Muscle of back (tissue), 11 donors: ENCODE data around the gene CD33. TPM values are rescaled to one million over a fixed set of nuclear protein-coding genes. Genes with fewer than 3 reads are reported as not detected.

Experiments
- DNase-seq, 3 donors: peaks; one replicate each; pipeline versions ENCODE4 v3.0.0 to v3.0.0-alpha.2; 2013
- polyA plus RNA-seq, 10 donors: library from polyadenylated mRNA; unstranded; fragments of 120-200 nt; gene quantifications; one replicate each; pipeline ENCODE4 v1.2.1, GENCODE V29; 2013; ENCODE audit not compliant: insufficient read length in 10 of 10

The CD33 gene
- polyA plus RNA-seq, 10 donors, result 2.1 to 4.5 (median 2.9) TPM

DNA sequence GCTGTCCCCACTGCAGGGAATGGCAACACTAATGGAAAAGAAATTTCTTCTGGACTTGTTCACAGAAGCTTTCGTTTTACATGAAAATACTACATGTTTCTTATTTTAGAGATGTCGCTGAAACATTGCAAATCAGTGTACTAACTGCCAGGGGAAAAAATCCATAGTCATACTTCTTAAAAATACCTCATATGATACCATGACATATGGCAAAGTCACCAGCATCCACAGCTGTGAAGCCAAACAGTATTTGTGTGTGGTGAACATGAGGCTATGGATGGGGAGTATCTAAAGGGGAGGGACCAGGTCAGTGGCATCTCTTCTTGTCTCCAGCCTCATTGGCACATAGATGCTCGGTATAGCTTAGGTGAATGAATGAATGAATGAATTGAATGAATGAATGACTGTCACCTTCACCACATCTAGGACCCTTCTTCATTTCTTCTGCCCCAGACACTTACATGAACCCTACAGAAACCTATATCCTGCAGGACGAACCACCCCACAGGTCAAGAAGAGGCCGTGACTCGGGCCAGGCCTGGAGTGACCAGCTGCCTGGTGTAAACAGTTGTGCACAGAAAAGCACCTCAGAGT lies 14.6 kb upstream of the CD33 start:
- no peak for DNase-seq

DNA sequence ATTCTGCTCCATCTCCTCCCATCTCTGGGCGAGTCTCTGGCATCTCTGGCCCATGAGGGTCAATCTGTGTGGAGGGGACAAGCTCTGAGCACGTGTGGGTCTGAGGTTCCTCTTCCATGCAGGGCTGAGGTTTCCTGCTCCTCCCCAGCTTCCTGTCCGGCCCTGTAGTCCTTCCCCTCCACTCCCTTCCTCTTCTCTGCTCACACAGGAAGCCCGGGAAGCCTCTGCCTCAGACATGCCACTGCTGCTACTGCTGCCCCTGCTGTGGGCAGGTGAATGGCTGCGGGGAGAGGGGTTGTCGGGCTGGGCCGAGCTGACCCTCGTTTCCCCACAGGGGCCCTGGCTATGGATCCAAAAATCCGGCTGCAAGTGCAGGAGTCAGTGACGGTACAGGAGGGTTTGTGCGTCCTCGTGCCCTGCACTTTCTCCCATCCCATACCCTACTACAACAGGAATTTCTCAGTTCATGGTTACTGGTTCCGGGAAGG lies 14.0 kb upstream of the CD33 start:
- DNase-seq, result peak in 1 of 3 donors; percentile 17

DNA sequence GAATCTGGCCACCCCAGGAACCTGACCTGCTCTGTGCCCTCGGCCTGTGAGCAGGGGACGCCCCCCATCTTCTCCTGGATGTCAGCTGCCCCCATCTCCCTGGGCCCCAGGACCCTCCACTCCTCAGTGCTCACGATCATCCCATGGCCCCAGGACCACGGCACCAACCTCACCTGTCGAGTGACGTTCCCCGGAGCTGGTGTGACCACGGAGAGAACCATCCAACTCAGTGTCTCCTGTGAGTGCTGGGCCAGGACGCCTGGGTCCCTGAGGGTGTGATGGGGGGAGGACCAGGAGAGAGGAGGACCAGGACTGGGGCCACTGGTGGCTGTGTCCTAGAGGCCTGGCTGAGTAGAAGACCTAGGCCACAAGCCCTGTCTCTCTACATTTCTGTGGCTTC lies 13.0 kb upstream of the CD33 start:
- no peak for DNase-seq

DNA sequence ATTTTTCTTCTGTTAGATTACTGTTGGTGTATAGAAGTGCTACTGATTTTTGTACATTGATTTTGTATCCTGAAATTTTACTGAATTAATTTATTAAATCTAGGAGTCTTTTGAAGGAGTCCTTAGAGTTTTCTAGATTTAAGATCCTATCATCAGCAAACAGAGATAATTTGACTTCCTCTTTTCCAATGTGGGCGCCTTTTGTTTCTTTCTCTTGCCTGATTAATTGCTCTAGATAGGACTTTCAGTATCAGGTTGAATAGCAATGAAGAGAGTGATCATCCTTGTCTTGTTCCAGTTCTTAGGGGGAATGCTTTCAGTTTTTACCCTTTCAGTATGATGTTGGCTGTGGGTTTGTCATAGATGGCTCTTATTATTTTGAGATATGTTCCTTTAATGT lies 5.6 kb upstream of the CD33 start:
- no peak for DNase-seq

DNA sequence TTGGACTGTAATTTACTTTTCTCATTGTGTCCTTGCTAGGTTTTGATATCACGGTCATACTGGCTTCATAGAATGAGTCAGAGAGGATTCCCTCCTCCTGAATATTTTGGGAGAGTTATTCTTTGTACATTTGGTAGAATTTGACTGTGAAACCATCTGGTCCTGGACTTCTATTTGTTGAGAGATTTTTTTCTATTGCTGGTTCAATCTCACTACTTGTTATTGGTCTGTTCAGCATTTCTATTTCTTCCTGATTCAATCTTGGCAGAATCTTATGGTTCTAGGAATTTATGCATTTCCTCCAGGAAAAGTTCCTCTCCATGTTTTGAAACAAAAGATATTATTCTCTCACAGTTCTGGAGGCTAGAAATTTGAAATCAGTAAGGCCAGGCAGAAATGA lies 4.9 kb upstream of the CD33 start:
- no peak for DNase-seq

DNA sequence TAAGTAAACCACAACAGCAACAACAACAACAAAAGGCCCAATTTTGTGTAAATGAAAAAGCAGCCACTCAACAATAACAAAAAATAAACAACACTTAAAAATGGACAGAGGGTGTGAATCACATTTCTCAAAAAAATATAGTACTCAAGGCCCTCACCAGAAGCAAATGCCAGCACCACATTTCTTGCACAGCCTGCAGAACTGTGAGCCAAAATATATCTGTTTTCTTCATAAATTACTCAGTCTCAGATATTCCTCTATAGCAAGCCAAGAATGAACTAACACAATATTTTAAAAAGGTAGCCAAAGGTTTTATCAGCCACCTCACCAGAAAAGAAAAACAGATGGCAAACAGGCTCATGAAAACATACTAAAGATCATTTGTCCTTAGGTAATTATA lies 3.9 kb upstream of the CD33 start:
- DNase-seq, result no peak

DNA sequence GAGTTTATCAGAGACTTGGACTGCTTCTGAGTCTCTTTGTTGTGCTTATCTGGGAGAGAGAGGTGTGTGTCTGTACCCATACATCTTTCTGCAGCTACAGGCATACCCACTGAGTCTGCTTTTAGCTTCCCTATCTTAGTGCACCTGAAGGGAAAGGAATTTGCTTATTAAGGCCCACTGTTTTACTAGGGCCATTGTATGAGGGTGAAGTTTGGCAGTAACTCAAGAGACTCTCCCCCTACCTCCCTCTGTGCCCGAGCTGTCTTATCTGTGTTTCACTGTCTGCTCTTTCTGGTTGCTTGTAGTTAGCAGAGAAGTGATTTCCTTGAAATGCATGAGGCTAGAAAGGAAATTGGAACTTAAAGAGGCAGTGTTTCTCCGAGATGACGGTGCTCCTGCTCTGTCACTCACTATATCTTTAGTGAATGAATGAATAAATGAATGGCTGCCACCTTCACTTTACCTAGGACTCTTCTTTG lies 678 bp upstream of the CD33 start:
- no peak for DNase-seq

DNA sequence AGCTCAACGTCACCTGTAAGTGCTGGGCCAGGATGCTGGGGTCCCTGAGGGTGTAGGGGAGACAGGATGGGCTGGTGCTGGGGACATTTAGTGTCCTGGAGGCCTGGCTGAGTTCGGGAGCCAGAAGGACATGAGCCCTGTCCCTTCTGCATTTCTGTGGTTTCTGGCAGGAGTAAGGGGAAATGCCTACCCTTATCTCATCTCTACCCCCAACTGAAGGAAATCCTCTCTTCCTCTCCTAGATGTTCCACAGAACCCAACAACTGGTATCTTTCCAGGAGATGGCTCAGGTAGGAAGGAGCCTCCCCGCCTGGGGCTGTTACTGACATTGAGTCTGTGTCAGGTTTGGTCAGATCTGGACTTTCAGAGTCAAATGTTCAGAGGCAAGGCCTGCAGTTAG lies 1.2 kb downstream of the CD33 start:
- no peak for DNase-seq

DNA sequence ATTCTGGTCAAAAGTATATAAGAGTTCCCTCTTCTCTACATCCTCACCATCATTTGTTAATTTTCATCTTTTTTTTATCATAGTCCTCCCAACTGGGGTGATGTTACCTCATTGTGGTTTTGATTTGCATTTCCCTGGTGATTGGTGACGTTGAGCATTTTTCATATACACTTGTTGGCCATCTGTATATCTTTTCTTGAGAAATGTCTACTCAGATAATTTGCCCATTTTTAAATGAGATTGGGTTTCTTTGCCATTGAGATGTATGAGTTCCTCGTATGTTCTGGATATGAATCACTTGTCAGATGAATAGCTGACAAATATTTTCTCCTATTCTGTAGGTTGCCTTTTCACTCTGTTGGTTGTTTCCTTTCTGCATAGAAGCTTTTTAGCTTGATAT lies 2.4 kb downstream of the CD33 start:
- no peak for DNase-seq

DNA sequence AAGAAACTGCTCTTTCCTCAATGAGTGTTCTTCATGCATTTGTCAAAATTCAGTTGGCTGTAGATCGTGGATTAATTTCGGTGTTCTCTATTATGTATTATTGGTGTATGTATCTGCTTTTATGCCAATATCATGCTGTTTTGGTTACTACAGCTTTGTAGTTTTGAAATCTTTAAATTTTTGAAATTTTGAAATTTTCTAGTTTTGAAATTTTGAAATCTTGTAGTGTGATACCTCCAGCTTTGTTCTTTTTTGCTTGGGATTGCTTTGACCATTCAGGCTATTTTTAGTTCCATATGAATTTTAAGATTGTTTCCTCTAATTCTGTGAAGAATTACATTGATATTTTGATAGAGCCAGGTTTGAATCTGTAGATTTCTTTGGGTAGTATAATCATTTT lies 3.1 kb downstream of the CD33 start:
- no peak for DNase-seq

DNA sequence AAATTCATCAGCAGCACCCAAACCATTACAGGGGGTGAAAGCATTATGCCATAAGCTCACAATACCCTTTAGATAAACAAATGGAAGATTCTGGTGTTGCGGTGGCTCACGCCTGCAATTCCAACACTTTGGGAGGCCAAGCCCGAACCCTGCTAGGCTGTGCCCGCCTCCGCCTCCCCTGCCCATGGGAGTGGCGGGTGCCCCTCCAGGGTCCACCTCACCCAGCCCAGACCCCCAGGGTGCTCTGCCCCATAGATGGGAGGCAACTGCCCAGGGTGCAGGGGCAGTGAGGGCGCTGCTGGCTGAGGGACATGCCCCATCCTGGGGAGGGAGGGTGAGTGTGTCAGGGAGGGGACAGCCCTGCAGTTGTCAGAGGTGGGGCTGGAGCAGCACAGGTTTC lies 16.0 kb downstream of the CD33 start:
- no peak for DNase-seq

DNA sequence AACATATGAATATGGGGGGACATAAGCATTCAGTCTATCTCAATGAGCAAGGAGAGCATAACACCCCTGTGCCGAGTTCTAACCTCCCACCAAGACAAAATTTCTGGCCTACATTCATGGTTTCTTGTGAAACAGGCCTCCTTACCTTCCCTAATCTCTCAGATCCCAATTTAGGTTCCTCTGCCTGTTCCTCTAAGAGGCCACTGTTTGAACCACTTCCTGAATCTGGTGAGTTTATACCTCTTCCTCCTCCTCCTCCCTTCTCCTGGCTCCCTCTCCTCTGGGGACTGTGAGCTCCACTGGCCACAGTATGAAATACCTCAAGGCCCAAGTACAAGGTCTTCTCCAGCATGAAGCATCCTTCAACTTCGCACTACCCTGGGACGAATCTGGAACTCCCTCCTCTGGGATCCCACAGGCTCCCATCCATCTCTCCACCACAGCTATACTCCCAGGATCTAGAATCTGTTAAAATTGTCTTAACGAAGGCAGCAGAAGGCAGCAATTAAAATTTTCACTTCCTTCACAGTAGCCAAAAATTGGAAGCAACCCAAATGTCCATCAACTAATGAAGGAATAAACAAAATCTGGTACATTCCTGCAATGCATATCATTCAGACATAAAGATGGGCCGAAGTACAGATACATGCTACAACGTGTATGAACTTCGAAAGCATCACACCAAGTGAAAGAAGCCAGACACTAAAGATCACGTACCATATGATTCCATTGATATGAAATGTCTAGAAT lies 18.2 kb downstream of the CD33 start:
- no peak for DNase-seq

DNA sequence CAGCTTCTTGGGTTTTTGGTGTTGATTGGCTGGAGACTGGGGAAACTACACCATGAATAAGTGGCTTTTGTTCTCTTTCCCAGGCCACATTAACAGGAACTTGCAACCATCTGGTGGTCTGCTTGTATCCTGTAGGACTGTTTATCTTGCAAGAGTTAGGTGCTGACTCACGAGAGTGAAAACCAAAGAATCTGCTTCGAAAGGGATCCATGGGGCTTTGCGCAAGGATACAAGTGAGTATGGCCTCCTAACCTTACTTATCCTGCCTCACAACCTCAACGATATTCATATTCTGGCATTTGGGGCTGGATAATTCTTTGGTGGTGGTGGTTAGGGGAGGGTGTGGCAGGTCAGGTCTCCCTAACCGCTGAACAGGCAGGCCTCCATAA lies 21.3 kb downstream of the CD33 start:
- no peak for DNase-seq

DNA sequence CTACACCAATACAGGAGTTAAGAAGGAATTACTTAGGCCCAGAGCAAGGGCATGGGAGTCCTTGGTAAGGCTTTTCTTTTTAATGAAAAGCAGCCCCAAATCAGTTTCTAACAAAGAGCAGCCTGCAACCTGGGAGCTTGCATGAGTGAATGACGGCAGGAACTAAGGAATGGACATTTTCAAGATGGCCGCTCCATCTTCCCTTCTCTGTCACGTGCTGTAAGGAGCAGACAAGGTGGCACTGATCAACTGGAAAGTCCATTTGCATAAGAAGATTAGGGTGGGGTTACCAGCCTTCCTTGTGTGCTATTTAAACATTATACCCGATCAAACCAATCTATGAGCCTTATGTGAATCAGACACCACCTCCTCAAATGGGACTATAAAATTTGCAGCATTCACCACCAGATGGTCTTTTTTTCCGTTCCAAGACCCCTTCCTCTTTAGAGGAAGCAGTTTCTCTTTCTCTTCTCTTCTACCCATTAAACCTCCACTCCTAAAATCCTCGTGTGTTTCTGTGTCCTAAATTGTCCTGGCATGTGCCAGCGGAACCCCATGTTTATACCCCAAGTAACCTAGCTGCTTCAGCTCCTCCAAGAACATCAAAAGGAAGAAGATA lies 23.2 kb downstream of the CD33 start:
- DNase-seq, result no peak

DNA sequence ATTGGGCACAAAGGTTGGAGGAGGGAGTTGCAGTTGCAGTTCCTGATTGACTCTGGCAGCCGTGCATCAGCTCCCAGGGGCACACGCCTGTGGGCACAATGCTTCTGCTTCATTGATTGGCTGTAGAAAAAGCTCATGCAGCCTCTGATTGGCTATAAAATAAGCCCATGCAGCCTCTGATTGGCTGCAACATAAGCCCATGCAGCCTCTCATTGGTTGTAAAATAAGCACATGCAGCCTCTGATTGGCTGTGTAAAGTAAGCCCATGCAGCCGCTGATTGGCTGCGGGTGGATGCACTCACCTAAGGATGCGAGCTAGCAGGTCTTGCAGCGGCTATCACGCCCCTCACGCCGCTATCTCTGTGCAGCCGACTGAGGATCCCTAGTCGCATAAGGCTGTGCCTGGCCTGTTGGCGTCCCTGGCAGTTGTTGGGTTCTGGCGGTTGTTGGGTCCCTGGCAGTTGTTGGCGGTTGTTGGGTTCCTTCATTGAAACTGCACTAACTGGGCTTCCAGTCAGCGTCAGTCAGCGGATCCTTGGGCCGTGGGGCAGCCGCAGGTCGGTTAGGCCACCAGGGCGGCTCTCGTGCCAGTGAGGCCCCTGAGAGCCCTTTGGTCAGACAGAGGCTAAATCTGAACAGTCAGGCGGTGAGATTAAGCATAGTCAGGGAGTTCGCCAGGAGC lies 26.0 kb downstream of the CD33 start, which contains the start of gene SIGLECL1:
Gene SIGLECL1, plus strand, starts transcription at position 295 of the 682 bp plus-strand sequence. CDS start 12,993 bp downstream, outside the sequence.
- no peak for DNase-seq

DNA sequence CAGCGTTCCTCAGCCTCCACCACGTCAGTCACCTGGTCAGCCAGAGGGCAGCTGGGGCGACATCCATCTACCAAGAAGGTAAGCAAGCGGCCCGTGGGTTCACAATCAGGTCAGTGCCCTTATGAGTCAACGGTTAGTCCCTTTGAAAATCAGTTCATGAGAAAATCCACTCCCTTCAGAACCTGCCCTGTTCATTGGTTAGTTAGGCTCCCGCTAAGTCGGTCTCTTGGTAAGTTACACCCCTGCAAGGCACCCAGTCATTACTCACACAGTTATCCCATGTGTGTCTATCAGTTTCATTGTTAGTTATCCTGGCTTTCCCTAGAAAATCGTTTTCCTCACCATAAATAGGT lies 26.6 kb downstream of the CD33 start:
- no peak for DNase-seq

DNA sequence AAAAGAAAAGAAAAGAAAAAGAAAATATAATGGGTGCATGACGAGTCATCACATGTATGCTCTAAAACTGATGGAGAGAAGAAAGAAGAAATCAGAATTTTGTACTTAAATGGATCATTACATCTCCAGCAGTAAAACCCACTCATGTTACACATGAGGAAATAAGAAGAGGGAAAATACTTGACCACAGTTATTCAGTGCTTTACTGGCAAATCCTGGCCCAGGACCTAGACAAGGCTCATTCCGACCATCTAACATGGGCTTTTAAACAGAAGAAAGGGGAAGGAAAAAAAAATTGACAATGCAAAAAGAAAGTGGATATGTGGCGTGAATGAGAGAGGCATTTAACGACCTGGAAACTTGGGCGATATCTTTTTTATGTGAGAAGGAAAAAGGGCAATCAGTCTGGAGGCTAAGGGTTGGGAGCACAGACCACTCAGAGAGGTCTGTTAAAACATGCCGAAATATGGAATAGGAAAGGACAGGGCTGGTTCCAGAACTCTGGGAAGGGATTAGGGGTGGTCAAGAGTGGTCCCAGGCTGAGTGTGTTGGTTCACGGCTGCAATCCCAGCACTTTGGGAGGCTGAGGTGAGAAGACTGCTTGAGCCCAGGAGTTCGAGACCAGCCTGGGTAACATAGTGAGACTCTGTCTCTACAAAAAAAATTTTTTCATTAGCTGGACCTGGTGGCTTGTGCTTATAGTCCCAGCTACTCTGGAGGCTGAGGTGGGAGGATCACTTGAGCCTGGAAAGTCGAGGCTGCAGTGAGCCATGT lies 27.6 kb downstream of the CD33 start:
- DNase-seq, result no peak

DNA sequence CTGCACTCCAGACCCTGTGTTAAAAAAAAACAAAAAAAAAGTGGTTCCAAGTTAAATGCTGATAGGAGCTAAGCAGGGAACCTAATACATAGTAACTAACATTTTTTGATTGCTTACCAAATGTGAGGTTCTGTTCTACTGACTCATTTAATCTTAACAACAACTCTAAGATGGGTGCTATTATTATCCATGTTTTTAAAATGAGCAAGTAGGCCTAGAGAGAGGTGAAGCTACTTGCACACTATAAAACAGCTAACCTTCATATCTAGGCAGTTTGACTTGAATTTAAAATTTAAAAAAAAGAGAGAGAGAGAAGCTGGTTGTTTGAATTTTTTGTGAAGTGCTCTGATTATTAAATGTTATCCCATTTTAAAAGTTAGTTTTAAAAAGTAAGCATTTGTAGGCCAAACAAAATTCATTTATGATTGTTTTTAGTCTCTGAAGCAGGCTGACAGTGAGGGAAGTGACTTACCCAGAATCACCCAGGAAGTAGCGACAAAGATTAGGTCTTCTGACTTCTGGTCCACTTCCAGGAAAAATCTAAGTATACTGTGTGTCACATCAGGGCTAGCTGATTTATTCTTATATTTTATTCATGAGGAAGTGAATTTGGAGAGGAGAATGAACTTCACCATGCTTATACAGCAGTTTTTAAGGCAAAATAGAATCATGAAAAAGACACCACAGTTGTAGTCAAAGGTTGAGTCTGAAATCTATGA lies 28.4 kb downstream of the CD33 start:
- DNase-seq, result no peak

DNA sequence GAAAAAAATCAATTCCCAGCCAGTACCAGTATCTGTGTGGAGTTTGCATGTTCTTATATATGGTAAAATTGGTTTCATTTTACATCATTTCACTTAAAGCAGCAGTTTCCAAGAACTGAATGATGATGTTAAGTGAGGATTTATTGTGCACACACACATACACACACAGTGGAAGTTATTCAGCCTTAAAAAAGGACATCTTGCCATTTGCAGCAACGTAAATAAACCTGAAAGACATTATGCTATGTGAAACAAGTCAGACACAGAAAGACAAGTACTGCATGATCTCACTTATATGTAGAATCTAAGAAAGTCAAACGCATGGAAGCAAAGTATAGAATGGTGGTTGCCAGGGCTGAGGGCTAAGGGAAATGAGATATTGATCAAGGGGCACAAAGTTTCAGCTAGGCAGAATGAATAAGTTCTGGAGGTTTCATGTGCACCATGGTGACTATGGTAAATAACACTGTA lies 31.3 kb downstream of the CD33 start:
- DNase-seq, result no peak

DNA sequence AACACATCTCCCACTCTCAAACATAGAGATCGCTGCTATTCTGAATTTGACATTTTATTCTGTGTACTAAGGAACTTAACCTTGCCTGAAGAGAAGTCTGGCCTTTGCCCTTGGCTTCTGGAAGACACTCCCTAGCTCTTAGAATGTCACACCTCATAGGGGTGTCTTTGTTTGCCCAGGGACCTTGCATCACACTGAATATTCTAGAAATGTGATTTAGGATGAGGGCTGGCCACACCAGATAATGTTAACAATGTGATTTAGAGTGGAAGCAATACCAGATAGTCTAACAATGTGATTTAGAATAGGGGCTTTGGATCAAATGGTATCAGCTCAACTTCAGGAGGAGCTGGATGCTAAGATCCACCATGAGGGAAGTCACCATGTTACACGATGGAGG lies 32.6 kb downstream of the CD33 start:
- DNase-seq, result no peak
